NCI-H2227 treated with DMSO at 0.1 percent for 48 hours (cell line): ENCODE results near the gene SLC23A2.
"Not testable (repeated sequence)": the region's sequence is repeated elsewhere in the genome, so short reads cannot be mapped to it uniquely, and the experiment has no call there.

Experiments used
- DNase-seq: peaks from one replicate; lab custom pipeline; 2025; lab: John Stamatoyannopoulos, UW

The SLC23A2 gene

DNA sequence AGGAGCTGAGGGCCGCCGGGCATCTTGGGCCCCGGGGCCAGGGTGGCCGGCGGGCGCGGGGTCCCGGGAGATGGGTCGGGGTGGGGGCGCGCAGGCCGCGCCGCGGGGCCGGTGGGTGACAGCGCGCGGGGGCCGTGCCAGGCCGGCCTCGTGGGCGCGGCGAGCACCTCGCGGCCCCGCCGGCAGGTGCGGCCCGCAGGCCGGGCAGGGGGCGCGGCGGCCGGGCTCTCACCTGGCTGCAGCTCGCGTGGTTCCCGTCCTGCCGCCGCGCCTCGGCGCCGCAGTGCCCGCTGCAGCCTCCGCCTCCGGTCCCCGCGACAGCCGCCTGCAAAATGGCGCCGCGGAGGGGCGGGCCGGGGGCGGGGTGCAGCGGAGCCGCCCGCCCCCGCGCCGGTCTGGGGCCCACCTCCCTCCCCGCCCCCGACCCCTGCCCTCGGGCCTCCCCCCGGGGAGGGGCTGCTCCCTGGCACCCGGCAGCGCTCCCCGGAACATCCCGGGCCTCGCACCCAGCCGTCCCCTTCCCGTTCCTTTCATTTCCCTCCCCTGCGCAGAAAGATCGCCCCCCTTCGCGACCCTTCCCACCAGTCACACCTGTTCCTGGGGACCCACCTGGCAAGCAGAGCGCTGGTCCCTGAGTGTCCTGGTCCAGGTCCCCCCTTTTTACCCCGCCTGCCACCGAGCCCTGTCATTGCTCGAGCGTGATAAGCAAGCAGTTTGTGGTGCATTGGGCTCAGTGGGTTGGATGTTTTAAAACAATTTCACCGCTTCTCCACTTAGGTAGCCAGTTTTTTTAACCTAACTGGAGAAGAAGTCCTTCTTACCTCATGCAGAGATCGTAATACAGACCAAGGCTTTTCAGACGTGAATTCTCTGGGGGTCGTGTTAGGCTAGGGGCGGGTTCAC is at the start of gene SLC23A2:
Gene SLC23A2 (minus strand): TSS at position 337 of the 903 bp plus-strand sequence. CDS start 68,948 bp downstream, outside the sequence.
- no peak for DNase-seq

DNA sequence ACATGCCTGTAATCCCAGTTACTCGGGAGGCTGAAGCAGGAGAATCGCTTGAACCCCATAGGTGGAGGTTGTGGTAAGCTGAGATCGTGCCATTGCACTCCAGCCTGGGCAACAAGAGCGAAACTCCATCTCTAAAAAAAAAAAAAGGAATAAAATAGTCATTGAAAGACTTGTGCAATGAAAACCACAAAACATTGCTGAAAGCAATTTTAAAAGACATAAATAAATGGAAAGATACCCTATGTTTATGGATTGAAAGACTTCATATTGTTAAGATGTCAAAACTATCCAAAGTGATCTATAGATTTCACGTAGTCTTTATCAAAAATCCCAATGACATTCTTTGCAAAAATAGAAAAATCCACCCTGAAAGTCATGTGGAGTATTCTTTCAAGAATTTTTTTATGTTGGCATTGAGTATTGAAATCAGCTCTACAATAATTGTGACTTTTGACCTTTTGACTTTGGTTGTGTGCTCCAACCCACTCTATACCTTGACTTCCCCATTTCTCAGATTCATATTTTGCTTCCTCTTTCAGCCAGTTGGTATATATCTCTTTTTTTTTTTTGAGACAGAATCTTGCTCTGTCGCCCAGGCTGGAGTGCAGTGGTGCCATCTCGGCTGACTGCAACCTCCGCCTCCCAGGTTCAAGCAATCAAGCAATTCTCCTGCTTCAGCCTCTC is 45.5 kb upstream of the SLC23A2 start:
- DNase-seq: no peak

- DNase-seq: no peak
Measured at GRCh38 chr20:5045906-5046305, 44.6 kb upstream of the SLC23A2 start.

GRCh38 chr20:5044075-5044620 is 42.8 kb upstream of the SLC23A2 start:
- no peak for DNase-seq

- DNase-seq: no peak
Measured at GRCh38 chr20:5041433-5041832, 40.1 kb upstream of the SLC23A2 start.

DNA sequence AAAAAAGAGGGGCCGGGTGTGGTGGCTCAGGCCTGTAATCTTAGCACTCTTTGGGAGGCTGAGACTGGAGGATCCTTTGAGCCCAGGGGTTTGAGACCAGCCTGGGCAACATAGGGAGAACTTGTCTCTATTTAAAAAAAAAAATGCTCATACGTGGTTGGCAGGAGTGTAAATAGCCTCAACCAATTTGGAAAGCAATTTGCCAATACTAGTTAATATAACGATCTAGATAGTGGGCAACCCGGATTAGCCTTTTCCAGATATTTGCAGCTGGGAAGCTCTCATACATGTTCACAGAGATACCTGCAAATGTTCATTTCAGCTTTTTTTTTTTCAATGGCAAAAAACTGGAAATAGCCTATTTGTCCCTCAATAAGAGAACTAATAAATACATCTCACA is 39.0 kb upstream of the SLC23A2 start:
- no peak for DNase-seq

DNA sequence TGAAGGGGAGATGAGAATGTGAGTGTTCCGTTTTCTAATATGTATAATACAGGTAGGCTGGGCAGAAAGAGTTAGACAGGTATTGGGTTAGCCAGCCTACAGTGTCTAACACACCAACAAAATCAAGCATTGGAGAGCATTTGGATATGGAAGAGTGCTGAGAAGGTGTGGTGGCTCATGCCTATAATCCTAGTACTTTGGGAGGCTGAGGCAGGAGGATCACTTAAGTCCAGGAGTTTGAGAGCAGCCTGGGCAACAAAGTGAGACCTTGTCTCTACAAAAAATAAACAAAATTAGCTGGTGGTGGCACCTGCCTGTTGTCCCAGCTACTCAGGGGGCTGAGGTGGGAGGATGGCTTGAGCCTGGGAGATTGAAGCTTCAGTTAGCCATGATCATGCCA is 38.6 kb upstream of the SLC23A2 start:
- no peak for DNase-seq

DNA sequence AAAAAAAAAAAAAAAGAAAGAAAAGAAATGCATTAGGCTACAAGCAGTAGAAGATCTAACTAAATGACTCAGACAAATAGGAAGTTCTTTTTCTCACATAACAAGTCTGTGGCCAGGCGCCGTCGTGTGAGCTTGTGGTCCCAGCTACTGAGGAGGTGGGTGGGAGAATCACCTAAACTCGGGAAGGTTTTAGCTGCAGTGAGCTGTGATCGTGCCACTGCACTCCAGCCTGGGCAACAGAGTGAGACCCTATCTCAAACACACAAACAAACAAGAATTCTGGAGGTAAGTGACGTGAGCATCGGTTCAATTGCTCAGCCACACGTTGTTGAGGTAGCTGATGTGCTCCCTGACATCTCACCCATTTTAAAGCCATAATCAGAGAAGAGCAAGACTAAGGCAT is 37.9 kb upstream of the SLC23A2 start:
- DNase-seq: no peak

DNA sequence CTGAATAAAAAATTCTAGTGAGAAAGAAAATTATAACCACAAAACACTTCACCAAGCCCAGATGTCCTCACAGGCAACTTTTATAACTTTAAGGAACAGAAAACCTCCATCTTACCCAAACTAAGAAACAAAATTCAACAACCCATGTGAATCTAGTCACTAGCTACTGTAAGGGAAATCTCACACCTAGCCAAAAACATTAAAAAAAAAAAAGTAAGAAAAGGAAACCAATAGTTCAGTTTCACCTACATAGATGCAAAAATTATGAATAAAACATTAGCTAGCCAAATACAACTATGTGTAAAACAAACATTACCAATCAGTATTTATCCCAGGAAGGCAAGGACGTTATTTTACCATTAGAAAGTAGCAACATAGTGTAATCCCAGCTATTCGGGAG is 35.5 kb upstream of the SLC23A2 start:
- DNase-seq: no peak

DNA sequence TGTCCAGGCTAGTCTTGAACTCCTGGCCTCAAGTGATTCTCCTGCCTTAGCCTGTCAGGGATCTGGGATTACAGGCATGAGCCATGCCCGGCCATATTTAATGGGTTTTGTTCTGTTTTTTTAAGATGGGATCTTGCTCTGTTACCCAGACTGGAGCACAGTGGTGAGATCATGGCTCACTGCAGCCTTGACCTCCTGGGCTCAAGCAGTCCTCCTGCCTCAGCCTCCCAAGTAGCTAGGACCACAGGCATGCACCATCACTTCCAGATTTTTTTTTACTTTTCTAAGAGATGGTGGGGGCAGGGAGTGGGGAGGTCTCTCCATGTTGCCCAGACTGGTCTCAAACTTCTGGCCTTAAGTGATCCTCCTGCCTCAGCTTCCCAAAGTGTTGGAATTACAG is 34.2 kb upstream of the SLC23A2 start:
- DNase-seq: not testable (repeated sequence)

GRCh38 chr20:5033566-5033965 is 32.3 kb upstream of the SLC23A2 start:
- no peak for DNase-seq

DNA sequence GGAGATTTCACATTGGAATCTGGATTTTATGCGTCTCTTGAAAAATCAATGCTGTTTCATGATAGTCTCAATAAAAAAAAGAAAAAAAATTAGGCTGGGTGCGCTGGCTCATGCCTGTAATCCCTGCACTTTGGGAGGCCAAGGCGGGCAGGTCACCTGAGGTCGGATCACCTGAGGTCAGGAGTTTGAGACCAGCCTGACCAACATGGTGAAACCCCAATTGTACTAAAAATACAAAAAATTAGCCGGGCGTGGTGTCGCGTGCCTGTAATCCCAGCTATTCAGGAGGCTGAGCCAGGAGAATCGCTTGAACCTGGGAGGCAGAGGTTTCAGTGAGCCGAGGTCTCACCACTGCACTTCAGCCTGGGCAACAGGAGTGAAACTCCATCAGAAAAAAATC is 30.4 kb upstream of the SLC23A2 start:
- DNase-seq: not testable (repeated sequence)

DNA sequence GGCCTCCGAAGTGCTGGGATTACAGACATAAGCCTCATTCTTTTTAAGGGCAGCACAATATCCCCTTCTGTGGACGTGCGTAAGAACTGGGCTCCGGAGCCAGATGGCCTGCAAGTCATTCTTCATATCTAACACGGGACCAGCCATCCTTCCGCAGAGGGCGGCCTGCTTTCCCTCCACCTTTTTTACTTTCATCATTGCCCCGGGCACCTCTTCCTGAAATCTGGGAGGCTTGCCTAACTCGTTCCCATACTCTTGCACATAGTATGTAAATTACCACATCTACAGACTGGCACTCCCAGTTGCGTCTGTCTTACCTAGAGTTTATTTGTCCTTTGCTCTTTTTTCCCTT is 29.9 kb upstream of the SLC23A2 start:
- no peak for DNase-seq

DNA sequence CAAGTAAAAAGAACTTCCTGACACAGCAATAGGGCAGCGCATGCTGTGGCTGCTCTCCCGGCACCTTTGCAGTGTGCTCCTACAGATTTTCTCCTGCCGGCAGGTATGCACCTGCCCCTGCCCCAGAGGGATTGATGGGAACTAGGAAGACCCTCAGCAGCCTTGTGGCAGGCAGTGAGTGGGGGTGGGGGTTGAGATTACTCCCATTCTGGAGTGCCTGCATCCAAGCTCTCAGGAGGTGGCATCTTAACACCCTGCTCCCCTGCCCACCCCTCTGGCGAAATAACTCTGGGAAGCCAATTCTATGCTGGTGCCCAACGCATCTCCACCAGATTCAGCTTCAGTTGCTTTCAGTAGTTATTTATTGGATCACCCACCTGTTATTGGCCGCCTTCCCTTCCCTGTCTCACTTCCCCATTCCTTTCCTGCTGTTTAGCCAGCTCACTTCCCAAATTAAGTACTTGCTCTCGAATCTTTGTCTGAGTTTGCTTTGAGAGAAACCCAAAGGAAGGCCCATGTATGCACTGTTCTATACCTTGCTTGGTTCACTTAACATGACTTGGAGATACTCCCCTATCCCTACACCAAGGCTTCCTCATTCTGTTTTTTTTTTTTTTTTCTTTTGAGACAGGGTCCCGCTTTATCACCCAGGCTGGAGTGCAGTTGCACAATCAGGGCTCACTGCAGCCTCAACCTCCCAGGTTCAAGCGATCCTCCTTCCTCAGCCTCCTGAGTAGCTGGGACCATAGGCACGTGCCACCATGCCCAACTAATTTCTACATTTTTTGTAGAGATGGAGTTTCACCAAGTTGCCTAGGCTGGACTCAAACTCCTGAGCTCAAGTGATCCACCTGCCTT is 29.3 kb upstream of the SLC23A2 start:
- no peak for DNase-seq

DNA sequence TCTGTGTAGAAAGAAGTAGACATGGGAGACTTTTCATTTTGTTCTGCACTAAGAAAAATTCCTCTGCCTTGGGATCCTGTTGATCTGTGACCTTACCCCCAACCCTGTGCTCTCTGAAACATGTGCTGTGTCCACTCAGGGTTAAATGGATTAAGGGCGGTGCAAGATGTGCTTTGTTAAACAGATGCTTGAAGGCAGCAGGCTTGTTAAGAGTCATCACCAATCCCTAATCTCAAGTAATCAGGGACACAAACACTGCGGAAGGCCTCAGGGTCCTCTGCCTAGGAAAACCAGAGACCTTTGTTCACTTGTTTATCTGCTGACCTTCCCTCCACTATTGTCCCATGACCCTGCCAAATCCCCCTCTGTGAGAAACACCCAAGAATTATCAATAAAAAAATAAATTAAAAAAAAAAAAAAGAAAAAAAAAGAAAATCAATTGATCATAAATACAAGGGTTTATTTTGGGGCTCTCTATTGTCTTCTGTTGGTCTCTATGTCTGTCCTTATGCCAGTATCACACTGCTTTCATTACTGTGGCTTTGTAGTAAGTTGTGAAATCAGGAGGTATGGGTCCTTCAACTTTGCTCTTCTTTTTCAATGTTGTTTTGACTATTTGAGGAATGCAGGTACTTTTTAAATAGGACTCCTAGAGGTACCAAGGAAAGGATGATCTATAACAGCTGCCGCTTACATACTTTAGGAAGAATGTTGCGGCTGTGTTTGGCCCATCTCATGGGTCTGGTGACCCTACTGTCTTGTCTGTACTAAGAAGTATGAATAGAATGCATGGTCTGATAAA is 27.1 kb upstream of the SLC23A2 start:
- DNase-seq: not testable (repeated sequence)

DNA sequence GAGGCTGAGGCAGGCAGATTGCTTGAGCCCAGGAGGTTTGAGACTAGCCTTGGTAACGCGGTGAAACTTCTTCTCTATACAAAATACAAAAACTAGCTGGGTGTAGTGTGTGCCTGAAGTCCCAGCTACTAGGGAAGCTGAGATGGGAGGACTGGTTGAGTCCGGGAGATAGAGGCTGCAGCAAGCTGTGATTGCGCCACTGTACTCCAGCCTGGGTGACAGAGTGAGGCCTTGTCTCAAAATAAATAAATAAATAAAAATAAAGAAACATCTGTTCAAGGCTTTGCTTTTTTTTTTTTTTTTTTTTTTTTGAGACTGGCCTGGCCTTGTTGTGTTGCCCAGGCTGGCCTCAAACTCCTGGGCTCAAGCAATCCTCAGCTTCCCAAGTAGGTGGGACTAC is 23.7 kb upstream of the SLC23A2 start:
- DNase-seq: no peak

DNA sequence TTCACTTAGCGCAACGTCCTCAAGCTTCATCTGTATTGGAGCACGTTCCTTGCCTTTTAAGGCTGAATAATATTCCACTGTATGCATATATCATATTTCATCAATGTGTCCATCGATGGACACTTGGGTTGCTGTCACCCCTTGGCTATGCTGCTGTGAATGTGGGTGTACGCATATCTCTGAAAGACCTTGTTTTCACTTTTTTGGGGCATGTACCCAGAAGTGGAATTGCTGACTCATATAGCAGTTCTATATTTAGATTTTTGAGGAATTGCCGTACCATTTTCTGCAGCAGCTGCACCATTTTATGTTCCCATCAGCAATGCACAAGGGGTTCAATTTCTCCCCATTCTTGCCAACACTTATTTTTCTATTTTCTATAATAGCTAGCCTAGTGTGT is 22.8 kb upstream of the SLC23A2 start:
- no peak for DNase-seq

DNA sequence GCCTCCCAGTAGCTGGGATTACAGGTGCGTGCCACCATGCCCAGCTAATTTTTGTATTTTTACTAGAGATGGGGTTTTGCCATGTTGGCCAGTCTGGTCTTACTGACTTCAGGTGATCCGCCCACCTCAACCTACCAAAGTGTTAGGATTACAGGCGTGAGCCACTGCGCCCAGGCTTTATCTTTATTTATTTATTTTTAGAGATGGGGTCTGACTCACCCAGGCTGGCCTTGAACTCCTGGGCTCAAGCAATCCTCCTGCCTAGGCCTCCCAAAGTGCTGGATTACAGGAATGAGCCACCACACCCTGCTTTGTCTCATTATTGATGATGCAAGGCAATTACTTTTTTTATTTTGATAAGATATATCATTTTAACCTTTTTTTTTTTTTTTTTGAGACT is 21.9 kb upstream of the SLC23A2 start:
- DNase-seq: not testable (repeated sequence)

GRCh38 chr20:5020760-5021159 is 19.4 kb upstream of the SLC23A2 start:
- no peak for DNase-seq

DNA sequence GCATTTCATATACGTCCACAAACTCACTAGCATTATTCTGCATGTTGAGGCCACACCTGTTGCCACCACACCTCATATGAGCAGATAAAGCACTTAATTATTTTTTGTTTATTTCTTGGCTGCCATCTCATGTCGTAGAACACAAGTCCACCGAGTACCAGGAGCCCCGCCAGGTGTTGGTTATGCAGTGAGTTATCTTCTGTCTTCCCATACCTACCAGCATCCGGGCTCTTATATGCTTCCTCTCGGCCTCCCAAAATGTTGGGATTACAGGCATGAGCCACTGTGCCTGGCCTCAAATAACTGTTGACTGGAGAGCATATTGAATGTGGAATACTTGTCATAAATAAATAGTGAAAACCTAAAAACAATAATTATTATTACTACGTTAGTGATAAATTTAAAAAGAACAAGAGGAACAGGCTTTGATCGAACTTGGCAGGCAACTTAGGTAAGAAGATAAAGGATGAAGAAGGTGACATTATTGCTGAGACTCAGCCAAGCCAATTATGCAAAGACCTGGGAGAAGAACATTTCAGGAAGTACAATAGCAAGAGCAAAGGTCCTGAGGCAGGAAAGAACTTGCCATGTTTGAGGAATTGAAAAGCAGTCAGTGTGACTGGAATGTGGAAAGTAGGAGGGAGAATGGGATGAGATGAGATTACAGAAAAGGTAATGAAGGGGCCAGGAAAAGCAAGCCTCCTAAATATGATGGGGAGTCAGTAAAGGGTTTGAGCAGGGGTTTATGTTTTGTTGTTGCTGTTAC is 12.6 kb upstream of the SLC23A2 start:
- DNase-seq: no peak

GRCh38 chr20:5008759-5009158 is 7.4 kb upstream of the SLC23A2 start:
- DNase-seq: no peak
